HepG2 (cell line): ENCODE results near the gene NEIL1. TPM values are rescaled to one million over a fixed set of nuclear protein-coding genes. Genes with fewer than 3 reads are reported as not detected.
"Not testable (repeated sequence)": the region's sequence is repeated elsewhere in the genome, so short reads cannot be mapped to it uniquely, and the experiment has no call there.

Source experiments
- ATAC-seq: fragments of 200-7000 bp; cut with Tn5 transposase; 3 replicates; pipeline ENCODE4 v1.9.1; 2020; ENCODE audit warnings: mild to moderate bottlenecking, moderate library complexity
- BruUV-seq: library from RNA; stranded (reverse); fragments of 400-500 nt; replicated peaks from 2 replicates; lab custom pipeline; 2021; lab: Mats Ljungman, UMichigan
- CTCF ChIA-PET: fragments of 300-600 bp; formaldehyde crosslinking; extraction: SDS; loops from one replicate; lab custom pipeline; 2021; ENCODE audit warnings: low total read pairs, inconsistent platforms, low intra/inter-chr PET ratio; lab: Yijun Ruan, JAX
- POLR2A ChIA-PET: fragments of 350-600 bp; sonication (Branson Sonifier 250); formaldehyde crosslinking; loops from one replicate; lab custom pipeline; 2020; ENCODE audit warnings: antibody characterized with exemption, inconsistent platforms; lab: Yijun Ruan, JAX
- DNase-seq: peaks from one replicate; pipeline ENCODE4 v3.0.0-alpha.2; 2015; ENCODE audit warnings: low spot score
- FAIRE-seq: peaks from 3 replicates; lab custom pipeline; 2011; peaks lifted over from hg19 to GRCh38; lab: Jason Lieb, UNC
- H2AFZ ChIP-seq: one replicate; pipeline ENCODE4 v1.6.1; 2011; ENCODE audit warnings: low read length, inconsistent platforms
- H3K27ac ChIP-seq: fragments of 300-600 bp; 3 replicates; pipeline ENCODE4 v1.8.0; 2011; ENCODE audit warnings: mixed run types, mild to moderate bottlenecking, mixed read lengths, low read length, inconsistent platforms; ENCODE audit not compliant: insufficient read depth; ENCODE audit errors: extremely low read length
- H3K27me3 ChIP-seq, 2 experiments: fragments of 200-600 bp in 1 of 2; 2 replicates in 1 of 2; 3 replicates in 1 of 2; pipeline versions ENCODE4 v1.6.0 to v1.8.0; 2011; ENCODE audit warnings: low read length in 2 of 2, mild to moderate bottlenecking in 2 of 2, moderate library complexity in 2 of 2, inconsistent platforms in 1 of 2; ENCODE audit not compliant: insufficient read depth in 2 of 2, control insufficient read depth in 1 of 2
- H3K36me3 ChIP-seq, 2 experiments: fragments of 200-600 bp in 1 of 2; replicated peaks in 1 of 2; 2 replicates in 1 of 2; 3 replicates in 1 of 2; pipeline versions ENCODE4 v1.5.1 to v1.8.0; 2011; ENCODE audit warnings: low read length in 2 of 2, inconsistent platforms in 1 of 2; ENCODE audit not compliant: insufficient read depth in 2 of 2, control insufficient read depth in 1 of 2
- H3K4me1 ChIP-seq: 2 replicates; pipeline ENCODE4 v1.5.1; 2012; ENCODE audit warnings: low read length, inconsistent platforms; ENCODE audit not compliant: insufficient read depth
- H3K4me2 ChIP-seq: 2 replicates; pipeline ENCODE4 v1.6.0; 2011; ENCODE audit warnings: low read depth, low read length, inconsistent platforms
- H3K4me3 ChIP-seq, 3 experiments: fragments of 200-600 bp in 1 of 3; sonication (generic), shearing (Covaris generic) in 1 of 3; replicated peaks in 1 of 3; 2 replicates each; pipeline ENCODE4 v1.5.1; 2011 to 2016; ENCODE audit warnings: low read length in 3 of 3, inconsistent platforms in 2 of 3, low read depth in 2 of 3, mild to moderate bottlenecking in 2 of 3, control low read depth in 1 of 3, mixed read lengths in 1 of 3; ENCODE audit not compliant: insufficient read depth in 1 of 3
- H3K79me2 ChIP-seq: one replicate; pipeline ENCODE4 v1.6.1; 2011; ENCODE audit warnings: low read length, inconsistent platforms; ENCODE audit not compliant: insufficient read depth
- H3K9ac ChIP-seq: 2 replicates; pipeline ENCODE4 v1.6.0; 2011; ENCODE audit warnings: mild to moderate bottlenecking, low read depth, low read length, inconsistent platforms; ENCODE audit not compliant: insufficient read depth
- H3K9me3 ChIP-seq: 2 replicates; pipeline ENCODE4 v1.5.1; 2012; ENCODE audit warnings: mild to moderate bottlenecking, low read length
- H4K20me1 ChIP-seq: 2 replicates; pipeline ENCODE4 v1.6.0; 2011; ENCODE audit warnings: inconsistent platforms, mild to moderate bottlenecking, low read length, moderate library complexity; ENCODE audit not compliant: insufficient read depth
- DNMT1 ChIP-seq: sonication (generic); formaldehyde crosslinking; IDR thresholded peaks from 2 replicates; pipeline ENCODE4 v1.5.1; 2020; ENCODE audit warnings: mild to moderate bottlenecking, missing genetic modification reagents
- FLYWCH1 ChIP-seq: sonication (generic); formaldehyde crosslinking; IDR thresholded peaks from 2 replicates; pipeline ENCODE4 v1.8.1; 2023; ENCODE audit warnings: mild to moderate bottlenecking, missing genetic modification reagents
- KLF6 ChIP-seq: IDR thresholded peaks from 2 replicates; pipeline ENCODE4 v1.8.0; 2016; ENCODE audit warnings: missing biosample characterization, missing genetic modification reagents
- KMT2A ChIP-seq: sonication (generic); formaldehyde crosslinking; IDR thresholded peaks from 2 replicates; pipeline ENCODE4 v1.4.0; 2020; ENCODE audit warnings: missing genetic modification reagents
- PAXIP1 ChIP-seq: sonication (generic); formaldehyde crosslinking; conservative IDR thresholded peaks from 2 replicates; pipeline ENCODE4 v1.4.0; 2020; ENCODE audit warnings: mild to moderate bottlenecking, missing genetic modification reagents, moderate library complexity
- PLRG1 ChIP-seq: fragments of 450-650 bp; conservative IDR thresholded peaks from 2 replicates; pipeline ENCODE4 v1.6.1; 2016
- SRSF4 ChIP-seq: fragments of 200-400 bp; formaldehyde crosslinking; IDR thresholded peaks from one replicate; pipeline ENCODE4 v1.6.1; 2018; ENCODE audit warnings: mild to moderate bottlenecking, low read depth, low read length, moderate library complexity; ENCODE audit not compliant: poor library complexity, severe bottlenecking
- SSRP1 ChIP-seq: IDR thresholded peaks from 2 replicates; pipeline ENCODE4 v1.6.1; 2016; ENCODE audit warnings: control low read depth
- ZFP62 ChIP-seq: sonication (generic); formaldehyde crosslinking; IDR thresholded peaks from 2 replicates; pipeline ENCODE4 v1.4.0; 2020; ENCODE audit warnings: missing genetic modification reagents
- ZNF18 ChIP-seq: sonication (generic); formaldehyde crosslinking; IDR thresholded peaks from 2 replicates; pipeline ENCODE4 v1.8.0; 2022; ENCODE audit warnings: mild to moderate bottlenecking, missing genetic modification reagents; ENCODE audit not compliant: insufficient replicate concordance
- ZNF749 ChIP-seq: sonication (generic); formaldehyde crosslinking; IDR thresholded peaks from 2 replicates; pipeline ENCODE4 v1.8.0; 2022; ENCODE audit warnings: mild to moderate bottlenecking, missing genetic modification reagents, moderate library complexity, borderline replicate concordance
- WGBS: methylation state at CpG from one replicate; pipeline ENCODE4 v1.1.6; 2017; ENCODE audit warnings: low lambda C conversion rate; 5-methylcytosine and 5-hydroxymethylcytosine counted together
- in situ Hi-C: cut with HindIII; loops from 2 replicates; pipeline ENCODE4 v1.10.0; 2017; ENCODE audit warnings: low pct_unique_long_range_greater_than_20kb; ENCODE audit not compliant: extremely low pct_ligation_motif_present
- intact Hi-C: fragments of 100-400 bp; cut with micrococcal nuclease; formaldehyde crosslinking; loops from one replicate; pipeline ENCODE4 v1.10.0; 2022; ENCODE audit not compliant: unreplicated experiment
- polyA plus RNA-seq, 8 experiments: library from polyadenylated mRNA; depleted of rRNA in 3 of 8; stranded (reverse) in 7 of 8; unstranded in 1 of 8; fragments of >200 nt; fragmentation: Illumina TruSeq in 4 of 8; extraction: Trizol in 4 of 8; gene quantifications; 2 replicates each; pipeline versions ENCODE4 v1.2.1 to v1.2.3, GENCODE V29; 2011 to 2016; ENCODE audit warnings: low read depth in 4 of 8, missing spikeins in 1 of 8, mixed read lengths in 1 of 8; ENCODE audit not compliant: insufficient read depth in 1 of 8
- total RNA-seq, 5 experiments: library from RNA; depleted of rRNA; stranded (reverse); fragments of >200 nt; fragmentation: Illumina TruSeq; extraction: Trizol; gene quantifications; 2 replicates each; pipeline ENCODE4 v1.2.3, GENCODE V29; 2016; ENCODE audit warnings: low read depth in 1 of 5

The NEIL1 gene
- total and polyA plus RNA-seq, 2 of the 13 experiments (the other 11 are each of a cell fraction or from before 2014, with no cell fraction given), result 10.4 to 15.5 TPM

GRCh38 chr15:75380773-75381172 is 33.9 kb downstream of the NEIL1 start (continued):
- TF ChIP-seq ZNF18 (CRISPR knock-in tag) (no peak), ZFP62 (CRISPR knock-in tag) (no peak), SRSF4 (no peak)

GRCh38 chr15:75383986-75384385 is 37.1 kb downstream of the NEIL1 start:
- BruUV-seq, DNase-seq, H2AFZ ChIP-seq, H4K20me1 ChIP-seq, H3K27ac ChIP-seq, in situ Hi-C loops, H3K4me2 ChIP-seq, H3K79me2 ChIP-seq, intact Hi-C loops, POLR2A ChIA-PET, H3K9me3 ChIP-seq, H3K9ac ChIP-seq, FAIRE-seq, CTCF ChIA-PET, ATAC-seq, H3K4me3 ChIP-seq, H3K4me1 ChIP-seq, H3K27me3 ChIP-seq: not testable (repeated sequence)
- peaks cover 18 to 68% of the 10 kb centered on the region in 2 experiments for H3K36me3 ChIP-seq
- 70% methylated on average over 5 of the region's 5 CpGs for WGBS

- ATAC-seq, result no peak
- POLR2A ChIA-PET, result interaction anchor here (2.2 kb wide), 1 partner anchor 21 kb away, joined by 7 read pairs; the partner anchor contains the start of gene MAN2C1
- TF ChIP-seq PAXIP1, result no peak
- no peak for TF ChIP-seq SSRP1 (CRISPR knock-in tag)
- no peak for TF ChIP-seq PLRG1
- no peak for TF ChIP-seq FLYWCH1
- TF ChIP-seq KMT2A (CRISPR knock-in tag), result no peak
- no peak for TF ChIP-seq DNMT1
- TF ChIP-seq ZNF749 (CRISPR knock-in tag), result no peak
- TF ChIP-seq KLF6 (CRISPR knock-in tag), result no peak
Observed at GRCh38 chr15:75389791-75390382, 43.0 kb downstream of the NEIL1 start.

More at GRCh38 chr15:75389791-75390382, 43.0 kb downstream of the NEIL1 start:
- H3K9ac ChIP-seq, result no peak overlapping the region
- no peaks in the 10 kb centered on the region for H3K79me2 ChIP-seq
- no peak for FAIRE-seq
- in situ Hi-C loops, result no loop called here
- H3K27ac ChIP-seq, result no peak overlapping the region
- no peak overlapping the region for H3K4me3 ChIP-seq
- H3K27me3 ChIP-seq, result no peaks in the 10 kb centered on the region
- H3K4me1 ChIP-seq, result no peaks in the 10 kb centered on the region
- 100% methylated on average over 1 of the region's 1 CpG for WGBS
- no TSS peak for BruUV-seq
- DNase-seq, result no peak
- intact Hi-C loops, result no loop called here
- peaks cover 29 to 88% of the 10 kb centered on the region in 2 experiments for H3K36me3 ChIP-seq
- H3K4me2 ChIP-seq, result no peak overlapping the region
- no peaks in the 10 kb centered on the region for H3K9me3 ChIP-seq
- H4K20me1 ChIP-seq, result no peaks in the 10 kb centered on the region
- H2AFZ ChIP-seq, result no peak overlapping the region
- CTCF ChIA-PET, result no interaction called here
